AML-193 (cell line): ENCODE data around the gene FOXRED2.
A peak's percentile ranks its signal among the peaks of the same experiment; 100 is the strongest.
"Not testable (repeated sequence)": the region's sequence is repeated elsewhere in the genome, so short reads cannot be mapped to it uniquely, and the experiment has no call there.

Experiments
- DNase-seq, 2 experiments: peaks; one replicate each; lab custom pipeline; 2025; lab: John Stamatoyannopoulos, UW

FOXRED2 gene

DNA sequence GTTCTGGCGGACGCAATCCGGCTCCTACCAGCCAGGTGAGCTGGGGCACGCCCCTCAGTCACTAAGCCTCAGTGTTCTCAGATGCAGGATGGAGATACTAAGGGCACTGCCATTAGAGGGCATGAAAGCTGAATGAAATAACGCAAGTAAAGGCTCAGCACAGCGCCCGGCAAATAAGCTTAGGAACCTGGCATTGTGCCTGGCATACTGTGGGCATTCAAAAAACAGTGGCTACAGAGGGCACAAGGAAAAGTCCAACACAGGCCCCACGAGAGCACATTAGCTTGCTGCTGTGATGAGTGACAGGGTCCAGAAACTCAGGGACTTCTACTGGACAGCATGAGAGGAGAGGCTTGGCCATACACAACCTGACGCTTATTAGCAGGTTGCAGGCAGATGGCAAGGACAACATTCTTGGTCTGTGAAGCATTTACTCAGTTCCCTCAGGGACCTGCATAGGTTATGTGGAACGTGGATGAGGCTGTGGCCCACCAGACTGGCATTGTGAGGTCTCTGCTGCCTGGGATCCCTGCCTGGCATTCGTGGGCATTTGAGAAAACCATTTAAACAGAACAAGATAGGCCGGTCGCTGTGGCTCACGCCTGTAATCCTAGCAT lies 37.6 kb downstream of the FOXRED2 start:
- no peak for DNase-seq

DNA sequence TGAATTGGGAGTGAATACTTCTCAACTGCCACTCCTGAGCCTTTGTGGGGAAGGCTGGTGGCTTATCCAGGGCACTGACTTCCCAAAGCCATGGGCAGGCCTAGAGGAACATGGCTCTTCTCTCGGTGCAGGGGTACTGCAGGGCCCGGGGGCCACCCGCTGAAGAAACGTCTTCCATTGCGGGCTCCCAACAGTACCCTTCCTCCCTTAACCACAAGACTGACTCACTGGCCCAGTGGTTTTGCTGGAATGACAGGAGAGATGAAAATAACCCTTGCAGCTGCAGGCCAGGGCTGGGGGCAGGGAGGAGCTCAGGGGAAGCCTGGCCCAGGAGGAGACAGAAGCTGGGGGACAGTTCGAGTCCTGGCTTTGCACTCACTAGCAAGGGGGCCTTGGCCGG lies 38.9 kb downstream of the FOXRED2 start:
- DNase-seq: peak; percentile 48 to 59

DNA sequence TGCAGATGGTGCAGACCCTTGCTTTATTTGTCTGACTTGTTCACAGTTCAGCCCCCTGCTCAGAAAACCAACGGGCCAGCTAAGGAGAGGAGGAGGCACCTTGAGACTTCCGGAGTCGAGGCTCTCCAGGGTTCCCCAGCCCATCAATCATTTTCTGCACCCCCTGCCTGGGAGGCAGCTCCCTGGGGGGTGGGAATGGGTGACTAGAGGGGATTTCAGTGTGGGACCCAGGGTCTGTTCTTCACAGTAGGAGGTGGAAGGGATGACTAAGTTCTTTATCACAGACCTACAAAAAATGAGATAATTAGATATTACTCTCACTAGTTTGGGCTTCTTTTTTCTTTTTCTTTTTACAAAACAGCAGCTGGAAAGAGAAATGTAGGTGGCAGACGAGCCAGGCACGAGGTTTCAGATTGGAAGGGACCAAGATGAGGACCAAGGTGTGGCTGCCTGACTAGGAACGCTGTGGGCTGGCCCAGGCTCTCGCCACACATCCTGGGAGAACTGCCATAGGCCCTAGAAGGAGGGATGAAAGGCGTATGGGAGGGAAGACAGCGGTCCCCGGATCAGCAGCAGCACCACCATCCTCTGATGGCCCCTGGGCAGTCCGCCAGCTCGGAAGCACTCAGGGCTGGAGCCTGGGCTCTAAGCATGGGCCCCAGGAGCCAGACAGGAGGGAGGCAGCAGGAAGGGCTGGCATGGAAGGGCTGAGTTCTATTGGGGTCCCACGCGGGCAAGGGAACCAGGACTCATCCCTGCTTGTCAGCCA lies 39.6 kb downstream of the FOXRED2 start:
- no peak for DNase-seq

DNA sequence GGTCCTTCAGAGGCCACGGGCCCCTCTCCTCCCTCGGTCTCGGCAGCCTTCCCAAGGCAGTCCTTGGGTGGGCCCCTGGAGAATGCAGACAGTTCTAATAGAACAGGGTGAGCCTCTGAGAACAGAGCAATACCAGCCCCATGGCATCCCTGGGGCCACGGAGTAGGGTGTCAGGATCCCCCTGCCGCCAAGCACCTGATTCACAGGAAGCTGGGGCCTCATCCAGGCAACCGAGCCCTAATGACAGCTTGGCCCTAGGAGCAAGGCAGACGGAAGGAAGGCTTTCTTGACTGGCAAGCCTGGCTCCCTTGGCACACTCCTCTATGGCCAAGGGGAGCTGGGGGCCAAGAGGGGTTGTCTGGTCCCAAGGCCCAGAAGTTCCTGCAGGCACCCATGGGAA lies 40.6 kb downstream of the FOXRED2 start:
- DNase-seq: no peak

DNA sequence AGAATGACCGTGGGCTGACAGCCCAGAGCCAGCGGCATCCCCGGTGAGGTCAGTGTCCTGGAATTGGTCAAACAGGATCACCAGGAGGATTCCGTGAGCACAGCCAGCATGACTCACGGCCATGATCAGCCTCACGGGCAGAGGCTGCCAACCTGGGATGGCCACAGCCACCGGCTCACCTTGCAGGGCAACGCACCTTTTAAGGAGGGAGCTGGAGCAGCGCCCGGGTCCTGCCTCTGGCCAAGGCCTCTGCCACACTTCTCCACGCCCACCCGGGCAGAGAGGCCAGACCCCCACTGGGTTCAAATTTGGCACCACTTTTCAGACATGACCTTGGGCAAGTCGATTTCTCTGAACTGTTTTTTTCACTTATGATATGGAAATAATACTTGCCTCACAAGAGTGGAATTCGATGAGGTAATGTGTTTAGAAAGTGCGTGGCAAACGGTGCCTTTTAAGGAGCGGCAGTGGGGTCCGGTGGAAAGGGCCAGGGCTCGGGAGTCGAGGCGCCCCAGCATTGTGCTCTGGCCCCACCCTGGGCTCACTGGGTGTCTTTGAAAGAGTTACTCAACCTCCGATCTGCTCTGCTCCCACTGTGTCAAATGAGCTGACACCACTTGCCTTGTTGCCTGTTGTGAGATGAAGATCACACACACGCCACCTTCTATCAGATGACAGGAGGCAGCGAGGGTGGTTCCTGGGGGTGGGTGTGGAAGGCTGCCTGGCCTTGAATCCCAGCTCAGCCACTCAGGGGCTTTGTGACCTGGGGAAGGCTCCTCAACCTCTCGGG lies 41.4 kb downstream of the FOXRED2 start:
- DNase-seq: no peak

DNA sequence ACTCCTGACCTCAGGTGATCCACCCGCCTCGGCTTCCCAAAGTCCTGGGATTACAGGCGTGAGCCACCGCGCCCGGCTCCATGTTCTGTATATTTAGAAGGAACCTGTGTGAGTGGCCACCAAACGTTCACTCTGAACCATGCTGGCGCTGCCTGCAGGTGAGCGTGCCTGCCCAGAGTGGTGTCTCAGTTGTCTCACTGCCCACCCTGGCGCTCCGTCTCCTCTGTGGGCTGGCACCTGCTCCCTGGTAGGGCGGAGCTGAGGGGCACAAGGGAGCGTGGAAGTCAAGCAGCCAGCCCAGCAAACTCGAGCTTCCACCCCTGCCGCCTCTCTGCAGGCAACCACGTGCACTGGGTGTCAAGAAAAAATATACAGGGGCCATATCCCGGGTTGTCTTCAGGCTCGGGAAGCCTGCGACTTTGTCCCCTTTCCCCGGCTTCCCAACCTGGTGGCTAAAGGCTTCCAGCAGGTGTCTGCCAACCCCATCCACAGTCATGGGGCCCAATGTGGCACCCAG lies 42.1 kb downstream of the FOXRED2 start:
- DNase-seq: no peak

DNA sequence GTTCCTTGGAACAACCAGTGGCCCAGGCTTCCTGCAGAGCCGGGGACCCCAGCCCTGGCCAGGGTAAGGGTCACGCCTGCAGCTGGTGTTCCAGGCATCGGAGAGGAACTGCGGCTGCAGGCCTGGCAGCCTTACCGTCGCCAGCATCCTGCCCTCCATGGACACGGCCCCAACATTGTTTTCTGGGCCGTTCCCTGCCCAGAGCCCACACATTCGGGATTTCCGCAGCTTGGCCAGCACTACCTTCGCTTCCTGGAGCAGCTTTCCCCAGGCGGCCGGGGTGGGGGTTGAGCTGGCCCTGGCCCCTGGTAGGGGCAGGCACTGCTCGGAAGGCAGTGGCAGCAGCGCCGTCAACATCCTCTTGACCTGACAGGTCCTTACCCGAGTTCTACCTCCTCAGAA lies 43.1 kb downstream of the FOXRED2 start:
- DNase-seq: no peak

DNA sequence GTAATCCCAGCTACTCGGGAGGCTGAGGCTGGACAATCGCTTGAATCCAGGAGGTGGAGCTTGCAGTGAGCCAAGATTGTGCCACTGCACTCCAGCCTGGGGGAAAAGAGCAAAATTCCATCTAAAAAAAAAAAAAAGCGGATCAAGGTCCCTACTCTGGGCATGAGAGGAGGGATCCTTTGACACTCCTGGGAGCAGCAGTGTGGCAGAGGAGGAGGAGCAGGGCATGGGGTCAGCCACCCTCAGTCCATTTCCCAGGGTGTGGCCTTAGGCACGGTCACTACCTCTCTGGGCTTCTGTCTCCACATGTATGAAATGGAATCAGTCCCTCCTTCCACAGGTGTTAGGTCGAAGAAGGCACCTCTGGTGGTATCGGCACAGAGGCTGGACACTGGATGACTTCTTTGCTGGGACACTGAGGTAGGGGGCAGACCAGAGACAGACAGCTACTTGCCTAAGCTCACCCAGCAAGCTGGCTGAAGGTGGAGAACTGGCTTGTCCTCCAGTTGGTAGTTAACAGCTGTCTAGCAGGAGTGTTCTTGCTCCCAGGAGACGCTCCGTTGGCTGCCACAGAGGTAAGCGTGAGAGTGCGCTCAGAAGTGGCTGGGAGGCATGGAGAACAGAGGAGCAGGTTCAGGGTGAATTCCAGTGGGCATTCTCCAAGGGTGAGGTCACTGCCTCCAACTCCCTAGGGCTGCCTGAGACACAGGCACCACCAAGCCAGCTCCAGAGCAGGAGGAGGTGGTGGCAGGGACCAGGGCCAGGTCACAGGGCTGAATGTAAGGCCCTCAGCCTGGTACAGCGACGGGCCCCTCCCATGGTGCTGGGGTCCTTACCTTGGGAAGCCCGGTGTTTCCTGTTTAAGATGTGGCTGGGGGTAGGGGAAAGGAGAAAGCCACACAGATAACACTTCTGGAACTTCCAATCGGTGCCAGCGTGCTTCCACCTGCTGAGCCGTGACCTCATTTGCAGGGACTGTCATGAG lies 44.9 kb downstream of the FOXRED2 start:
- DNase-seq: no peak

DNA sequence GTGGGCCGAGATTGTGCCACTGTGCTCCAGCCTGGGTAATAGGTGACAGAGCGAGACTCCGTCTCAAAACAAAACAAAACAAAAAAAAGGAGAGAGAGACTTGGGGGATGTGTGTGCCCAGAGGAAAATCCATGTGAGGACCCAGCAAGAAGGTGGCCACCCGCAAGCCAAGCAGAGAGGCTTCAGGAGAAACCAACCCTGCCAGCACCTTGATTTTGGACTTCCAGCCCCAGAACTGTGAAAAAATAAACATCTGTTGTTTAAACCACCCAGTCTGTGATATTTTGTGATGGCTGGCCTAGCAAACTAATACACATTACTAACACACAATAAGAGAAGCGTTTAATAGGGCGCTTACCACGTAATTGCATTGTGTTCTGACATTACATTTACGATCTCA lies 46.6 kb downstream of the FOXRED2 start:
- no peak for DNase-seq

DNA sequence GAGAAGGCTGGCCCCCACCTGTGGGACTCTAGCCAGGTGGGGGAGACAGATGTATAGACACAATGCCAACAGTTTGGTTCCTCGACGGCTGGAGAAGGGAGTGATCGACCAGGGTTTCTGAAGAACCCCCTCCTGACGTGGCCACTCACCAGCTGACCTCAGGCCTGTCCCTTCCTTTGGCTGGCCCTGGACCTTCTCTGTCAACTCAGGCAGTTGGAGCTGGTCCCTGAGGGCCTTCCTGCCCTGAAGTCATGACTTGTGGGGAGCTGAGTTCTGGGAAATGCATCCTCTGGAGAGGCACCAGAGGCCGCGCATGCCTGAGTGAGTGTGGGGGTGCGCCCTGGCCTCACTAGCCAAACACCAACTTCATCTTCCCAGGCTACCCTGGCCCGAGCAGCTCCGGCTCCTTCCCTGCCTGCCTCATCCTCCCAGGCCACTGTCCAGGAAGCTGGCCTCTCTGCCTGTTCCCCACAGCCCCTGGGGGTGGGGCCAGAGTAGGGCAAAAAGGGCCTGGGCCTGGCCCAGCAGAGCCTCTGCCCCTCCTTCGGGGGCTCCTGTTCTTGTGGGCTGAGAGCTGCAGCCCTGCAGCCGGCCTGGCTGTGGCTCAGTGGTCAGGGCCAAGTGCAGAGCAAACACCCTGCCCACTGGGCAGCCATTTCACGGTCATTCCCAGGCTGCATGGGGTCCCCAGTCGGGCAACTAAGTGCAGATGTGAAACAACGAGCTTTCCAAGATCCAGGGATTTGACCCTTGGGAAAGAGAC lies 49.0 kb downstream of the FOXRED2 start:
- no peak for DNase-seq

DNA sequence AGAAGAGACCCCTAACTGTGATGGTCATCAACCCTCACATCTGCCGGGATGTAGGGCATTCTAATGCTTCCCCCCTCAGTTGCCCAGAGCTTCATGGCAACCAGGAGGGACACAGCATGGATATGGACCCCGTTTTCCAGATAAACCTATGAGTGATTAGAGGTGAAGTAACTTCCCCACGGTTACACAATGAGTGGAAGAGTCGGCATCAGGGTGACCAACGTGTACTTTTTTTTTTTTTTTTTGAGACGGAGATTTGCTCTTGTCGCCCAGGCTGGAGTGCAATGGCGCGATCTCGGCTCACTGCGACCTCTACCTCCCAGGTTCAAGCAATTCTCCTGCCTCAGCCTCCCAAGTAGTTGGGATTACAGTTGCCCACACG lies 50.4 kb downstream of the FOXRED2 start:
- no peak for DNase-seq

DNA sequence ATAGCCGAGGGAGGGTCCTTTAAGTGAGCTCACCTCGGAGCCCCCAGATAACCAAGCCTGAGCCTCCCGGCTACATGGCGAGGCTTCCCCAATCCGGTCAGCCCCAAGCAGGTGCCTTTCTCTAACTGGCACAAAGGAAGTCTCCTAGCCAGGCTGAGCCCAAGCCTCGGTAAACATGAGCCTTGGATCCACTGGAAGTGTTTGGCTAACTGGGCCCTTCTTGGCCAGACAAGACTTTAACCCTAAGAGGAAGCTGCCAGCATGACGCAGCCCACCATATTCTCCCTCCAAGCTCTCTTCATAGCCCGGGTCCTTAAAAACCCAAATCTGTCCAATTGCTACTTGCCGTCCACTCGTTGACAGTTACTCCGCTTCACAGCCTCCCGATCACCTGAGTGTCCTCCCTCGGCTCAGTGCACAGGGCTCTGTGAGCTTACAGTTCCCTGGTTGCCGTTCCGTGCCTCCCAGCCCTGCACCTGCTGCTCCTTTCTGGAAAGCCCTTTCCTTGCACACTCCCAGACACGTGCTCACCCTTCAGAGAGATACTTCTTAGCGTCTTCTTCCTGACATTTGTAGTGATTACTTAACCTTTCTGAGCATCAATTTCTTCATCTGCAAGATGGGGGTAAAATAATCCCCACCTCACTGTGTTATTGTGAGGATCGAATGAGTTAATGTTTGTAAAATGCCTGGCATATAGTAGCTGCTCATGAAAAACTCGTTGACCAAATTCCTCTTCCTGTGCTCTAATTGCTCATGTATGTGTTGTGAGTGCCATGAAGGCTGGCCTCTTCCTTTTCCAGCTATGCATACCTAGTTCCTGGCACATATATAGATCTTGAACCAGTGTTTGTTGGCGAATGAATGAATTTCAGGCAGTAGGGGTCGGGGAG lies 51.0 kb downstream of the FOXRED2 start:
- no peak for DNase-seq

DNA sequence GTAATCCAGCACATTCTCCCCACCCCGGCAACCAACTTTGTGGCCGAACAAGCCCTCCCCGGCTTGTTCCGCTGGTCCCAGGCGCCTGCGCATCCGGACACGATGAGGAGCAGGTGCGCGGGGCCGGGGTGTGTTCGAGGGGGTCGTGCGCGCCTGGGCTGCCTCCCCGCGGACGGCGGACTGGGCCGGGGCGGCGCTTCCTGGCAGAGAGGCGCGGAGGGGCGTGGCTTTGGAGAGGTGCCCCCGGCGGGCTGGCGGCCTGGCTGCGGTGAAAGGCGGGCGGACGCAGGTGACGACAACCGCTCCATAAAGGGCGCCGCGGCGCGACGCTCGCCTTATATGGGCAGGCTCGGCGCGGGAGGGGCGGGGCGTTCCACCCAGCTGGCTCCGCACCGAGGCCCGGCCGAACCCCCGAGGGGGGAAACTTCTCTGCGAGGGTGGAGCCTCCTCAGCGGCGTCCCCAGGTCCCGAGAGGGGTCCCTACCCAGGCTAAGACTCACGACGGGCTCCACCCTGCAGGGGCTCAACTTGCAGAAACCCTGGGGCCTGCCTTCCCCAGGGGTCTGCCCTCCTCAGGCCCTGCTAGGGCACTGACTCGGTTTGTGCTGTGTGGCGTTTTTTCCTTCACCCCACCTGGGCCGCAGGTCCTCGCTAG lies 51.8 kb downstream of the FOXRED2 start:
- DNase-seq: peak; percentile 63 to 67

DNA sequence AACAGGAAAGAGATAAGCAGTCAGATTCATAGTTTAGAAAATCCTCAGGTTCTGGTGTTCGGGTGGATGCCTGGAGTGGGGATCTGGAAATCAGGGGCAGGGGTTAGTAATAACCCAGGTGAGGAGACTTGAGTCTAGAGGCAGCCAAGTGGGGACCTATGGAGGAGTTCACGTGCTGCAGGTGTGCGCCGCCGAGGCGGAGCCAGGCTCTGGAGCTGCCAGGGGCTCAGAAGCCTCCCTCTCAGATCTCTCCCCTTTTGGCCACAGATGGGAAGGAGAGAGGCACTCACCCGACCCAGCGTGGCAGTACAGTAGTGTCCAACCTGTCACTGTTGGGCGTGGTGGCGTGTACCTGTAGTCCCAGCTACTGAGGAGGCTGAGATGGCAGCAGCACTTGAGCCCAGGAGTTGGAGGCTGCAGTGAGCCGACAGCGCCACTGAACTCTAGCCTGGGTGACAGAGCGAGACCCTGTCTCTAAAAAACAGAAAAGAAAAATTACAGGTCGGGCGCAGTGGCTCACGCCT lies 52.9 kb downstream of the FOXRED2 start:
- DNase-seq: no peak

DNA sequence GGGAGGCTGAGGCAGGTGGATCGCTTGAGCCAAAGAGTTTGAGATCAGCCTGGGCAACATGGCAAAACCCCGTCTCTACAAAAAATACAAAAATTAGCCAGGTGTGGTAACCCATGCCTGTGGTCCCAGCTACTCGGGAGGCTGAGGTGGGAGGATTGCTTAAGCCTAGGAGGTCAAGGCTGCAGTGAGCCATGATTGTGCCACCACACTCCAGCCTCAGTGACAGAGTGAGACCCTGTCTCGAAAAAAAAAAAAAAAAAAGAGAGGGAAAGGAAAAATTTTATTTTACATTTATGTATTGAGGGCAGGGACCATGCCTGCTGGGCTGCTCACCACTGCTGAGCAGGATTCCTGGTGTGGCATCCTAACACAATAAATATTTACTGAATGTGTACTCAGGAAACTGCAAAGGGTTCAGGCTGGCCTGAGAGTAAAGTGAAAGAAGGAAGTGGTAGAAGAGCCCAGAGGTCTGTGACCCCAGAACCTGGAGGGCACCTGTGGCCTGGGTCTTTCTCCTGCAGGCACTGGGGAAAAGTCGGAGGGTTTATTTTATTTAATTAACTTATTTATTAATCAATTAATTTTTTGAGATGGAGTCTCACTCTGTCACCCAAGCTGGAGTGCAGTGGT lies 53.7 kb downstream of the FOXRED2 start:
- not testable (repeated sequence) for DNase-seq

DNA sequence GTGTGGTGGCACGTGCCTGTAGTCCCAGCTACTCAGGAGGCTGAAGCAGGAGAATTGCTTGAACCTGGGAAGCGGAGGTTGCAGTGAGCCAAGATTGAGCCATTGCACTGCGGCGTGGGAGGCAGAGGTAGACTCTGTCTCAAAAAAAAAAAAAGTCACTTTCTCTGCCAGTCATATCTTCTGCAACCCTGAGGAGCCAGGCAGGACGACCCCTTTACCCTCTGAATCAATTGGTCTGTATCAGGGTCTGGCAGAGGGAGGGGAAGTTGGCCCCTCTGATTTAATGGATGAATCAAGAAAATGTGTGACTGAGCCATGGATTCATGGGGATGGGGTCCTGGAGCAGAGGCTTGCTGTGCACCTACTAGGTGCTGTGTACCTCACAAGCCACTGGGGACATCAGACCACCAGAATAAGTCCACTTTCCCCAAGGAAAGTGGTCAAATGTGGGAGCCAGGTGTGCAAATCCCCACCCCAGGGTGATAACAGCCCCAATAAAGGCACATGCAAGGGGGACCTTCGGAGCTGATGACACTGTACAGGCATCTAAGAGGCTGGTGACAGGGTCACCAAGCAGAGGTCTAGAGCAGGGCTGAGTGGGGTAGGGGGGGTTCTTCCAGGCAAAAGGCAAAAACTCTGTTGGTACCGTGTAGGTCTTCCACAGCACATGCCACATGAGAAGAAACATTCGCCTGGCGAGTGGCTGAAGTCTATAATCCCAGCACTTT lies 54.4 kb downstream of the FOXRED2 start:
- DNase-seq: no peak

DNA sequence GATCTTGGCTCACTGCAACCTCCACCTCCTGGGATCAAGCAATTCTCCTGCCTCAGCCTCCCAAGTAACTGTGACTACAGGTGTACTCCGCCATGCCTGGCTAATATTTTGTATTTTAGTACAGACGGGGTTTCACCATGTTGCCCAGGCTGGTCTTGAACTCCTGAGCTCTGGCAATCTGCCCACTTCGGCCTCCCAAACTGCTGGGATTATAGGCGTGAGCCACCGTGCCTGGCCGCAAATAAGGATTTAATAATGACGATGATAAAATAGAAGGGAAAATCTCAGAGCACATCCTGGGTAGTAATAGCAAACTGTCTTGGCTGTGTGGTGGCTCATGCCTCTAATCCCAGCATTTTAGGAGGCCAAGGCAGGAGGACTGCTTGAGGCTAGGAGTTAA lies 55.9 kb downstream of the FOXRED2 start:
- not testable (repeated sequence) for DNase-seq
